K562 (cell line): Measurements from ENCODE around the gene KPTN. TPM values are rescaled to one million over a fixed set of nuclear protein-coding genes. Genes with fewer than 3 reads are reported as not detected.

Experiments used
- BACH1 ChIP-seq: fragments of 200-800 bp; sonication (Bioruptor generic); IDR thresholded peaks from 2 replicates; pipeline ENCODE4 v1.6.1; 2016; ENCODE audit warnings: missing genetic modification characterization, missing compliant biosample characterization
- CHCHD3 ChIP-seq: fragments of 250-450 bp; sonication (Bioruptor Pico); IDR thresholded peaks from 2 replicates; pipeline ENCODE4 v2.1.2; 2022; ENCODE audit warnings: mild to moderate bottlenecking
- CREM ChIP-seq: IDR thresholded peaks from 2 replicates; pipeline ENCODE4 v1.6.1; 2014; ENCODE audit warnings: antibody characterized with exemption, low read depth
- FOSL1 ChIP-seq: fragments of 200-800 bp; sonication (Bioruptor generic); conservative IDR thresholded peaks from 2 replicates; pipeline ENCODE4 v1.6.1; 2016; ENCODE audit warnings: missing genetic modification characterization, missing compliant biosample characterization
- FOXK1 ChIP-seq: sonication (generic); formaldehyde crosslinking; IDR thresholded peaks from 2 replicates; pipeline ENCODE4 v1.8.0; 2022; ENCODE audit warnings: missing genetic modification reagents, mild to moderate bottlenecking, borderline replicate concordance
- ZC3H8 ChIP-seq: fragments of 450-650 bp; IDR thresholded peaks from 2 replicates; pipeline ENCODE4 v1.6.1; 2017
- ZKSCAN3 ChIP-seq: fragments of 250-450 bp; sonication (Bioruptor Pico); IDR thresholded peaks from 2 replicates; pipeline ENCODE4 v1.4.0; 2020
- polyA plus RNA-seq, 8 experiments: library from polyadenylated mRNA; depleted of rRNA in 4 of 8; stranded (reverse) in 5 of 8; unstranded in 3 of 8; fragments of >200 nt; fragmentation: Nextera tagmentation in 2 of 8; fragmentation: Illumina TruSeq in 1 of 8; extraction: Ambion mirVana in 2 of 8; extraction: Trizol in 1 of 8; gene quantifications; 2 replicates each; pipeline versions ENCODE4 v1.2.1 to v1.2.3, GENCODE V29; 2011 to 2014; ENCODE audit warnings: inconsistent platforms in 1 of 8, missing spikeins in 1 of 8
- total RNA-seq, 7 experiments: library from RNA; depleted of rRNA in 6 of 7; stranded (reverse); fragments of >200 nt in 6 of 7; fragmentation: Illumina TruSeq in 2 of 7; extraction: Trizol in 2 of 7; gene quantifications; 2 replicates each; pipeline versions ENCODE4 v1.2.1 to v1.2.3, GENCODE V29; 2011 to 2021; ENCODE audit warnings: low replicate concordance in 1 of 7
- TF ChIP-seq, protein P1 (sequence below), 2 experiments: fragments of 450-650 bp; formaldehyde crosslinking in 1 of 2; IDR thresholded peaks; 2 replicates each; pipeline versions ENCODE4 v1.4.0 to v1.6.1; 2014 to 2020; ENCODE audit warnings: mild to moderate bottlenecking in 2 of 2, borderline replicate concordance in 1 of 2, low read depth in 1 of 2
- TF ChIP-seq, protein P2 (sequence below): fragments of 250-450 bp; sonication (Bioruptor Pico); IDR thresholded peaks from 2 replicates; pipeline ENCODE4 v1.8.0; 2021; ENCODE audit warnings: moderate library complexity, mild to moderate bottlenecking, inconsistent platforms
- TF ChIP-seq, protein P3 (sequence below): sonication (generic); formaldehyde crosslinking; IDR thresholded peaks from 2 replicates; pipeline ENCODE4 v1.4.0; 2020; ENCODE audit warnings: mild to moderate bottlenecking, missing genetic modification reagents

Gene KPTN
- total and polyA plus RNA-seq, 9 of the 15 experiments (the other 6 are each of a cell fraction or from before 2014, with no cell fraction given), result 0.56 to 18.2 (median 8.5) TPM

DNA sequence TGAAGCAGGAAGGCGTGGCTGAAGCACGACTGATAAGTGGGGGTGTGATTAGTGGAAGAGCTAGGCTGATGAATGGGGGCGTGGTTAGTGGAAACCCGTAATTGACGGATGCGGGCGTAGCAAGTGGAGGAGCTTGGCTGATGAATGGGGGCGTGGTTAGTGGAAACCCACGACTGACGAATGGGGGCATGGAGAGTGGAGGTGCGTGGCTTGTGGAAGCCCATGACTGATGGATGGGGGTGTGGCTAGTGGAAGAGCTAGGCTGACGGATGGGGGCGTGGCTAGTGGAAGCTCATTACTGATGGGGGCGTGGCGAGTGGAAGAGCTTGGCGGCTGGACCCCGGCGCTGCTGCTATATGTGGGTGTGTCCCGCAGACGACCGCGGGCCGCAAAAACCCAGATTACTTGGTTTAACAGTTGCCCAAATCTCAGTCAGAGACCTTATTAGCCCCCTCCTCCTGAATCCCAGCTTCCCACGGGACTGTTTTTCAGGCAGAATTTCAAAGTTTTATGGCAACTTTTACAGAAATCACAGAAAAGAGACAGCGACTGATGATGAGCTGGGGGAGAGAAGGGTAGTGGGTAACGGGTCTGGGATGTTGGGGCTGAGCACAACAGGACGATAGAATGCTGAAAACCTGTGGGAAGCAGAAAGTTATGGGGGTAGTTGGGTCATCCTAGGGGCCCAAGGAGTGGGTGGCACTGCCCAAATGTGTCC, 55.7 kb downstream of the KPTN start (continued):
- TF ChIP-seq, protein P1, sequence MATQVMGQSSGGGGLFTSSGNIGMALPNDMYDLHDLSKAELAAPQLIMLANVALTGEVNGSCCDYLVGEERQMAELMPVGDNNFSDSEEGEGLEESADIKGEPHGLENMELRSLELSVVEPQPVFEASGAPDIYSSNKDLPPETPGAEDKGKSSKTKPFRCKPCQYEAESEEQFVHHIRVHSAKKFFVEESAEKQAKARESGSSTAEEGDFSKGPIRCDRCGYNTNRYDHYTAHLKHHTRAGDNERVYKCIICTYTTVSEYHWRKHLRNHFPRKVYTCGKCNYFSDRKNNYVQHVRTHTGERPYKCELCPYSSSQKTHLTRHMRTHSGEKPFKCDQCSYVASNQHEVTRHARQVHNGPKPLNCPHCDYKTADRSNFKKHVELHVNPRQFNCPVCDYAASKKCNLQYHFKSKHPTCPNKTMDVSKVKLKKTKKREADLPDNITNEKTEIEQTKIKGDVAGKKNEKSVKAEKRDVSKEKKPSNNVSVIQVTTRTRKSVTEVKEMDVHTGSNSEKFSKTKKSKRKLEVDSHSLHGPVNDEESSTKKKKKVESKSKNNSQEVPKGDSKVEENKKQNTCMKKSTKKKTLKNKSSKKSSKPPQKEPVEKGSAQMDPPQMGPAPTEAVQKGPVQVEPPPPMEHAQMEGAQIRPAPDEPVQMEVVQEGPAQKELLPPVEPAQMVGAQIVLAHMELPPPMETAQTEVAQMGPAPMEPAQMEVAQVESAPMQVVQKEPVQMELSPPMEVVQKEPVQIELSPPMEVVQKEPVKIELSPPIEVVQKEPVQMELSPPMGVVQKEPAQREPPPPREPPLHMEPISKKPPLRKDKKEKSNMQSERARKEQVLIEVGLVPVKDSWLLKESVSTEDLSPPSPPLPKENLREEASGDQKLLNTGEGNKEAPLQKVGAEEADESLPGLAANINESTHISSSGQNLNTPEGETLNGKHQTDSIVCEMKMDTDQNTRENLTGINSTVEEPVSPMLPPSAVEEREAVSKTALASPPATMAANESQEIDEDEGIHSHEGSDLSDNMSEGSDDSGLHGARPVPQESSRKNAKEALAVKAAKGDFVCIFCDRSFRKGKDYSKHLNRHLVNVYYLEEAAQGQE (IDR thresholded peaks at IDR 0.05; ENCODE audit: borderline replicate concordance), result no peak
- TF ChIP-seq, protein P1 (CRISPR knock-in tag; IDR thresholded peaks at IDR 0.05; ENCODE audit: low read depth), result no peak
- TF ChIP-seq, protein P2, sequence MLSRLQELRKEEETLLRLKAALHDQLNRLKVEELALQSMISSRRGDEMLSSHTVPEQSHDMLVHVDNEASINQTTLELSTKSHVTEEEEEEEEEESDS (CRISPR knock-in tag), result no peak
- TF ChIP-seq BACH1 (tag) (no peak), FOSL1 (tag) (no peak), CREM (peak; percentile 44; the same call in 1 of the 2 replicates), FOXK1 (CRISPR knock-in tag) (0 out of 2 replicates have a peak, but pooled peaks have one; percentile 30), ZKSCAN3 (no peak), ZC3H8 (no peak), CHCHD3 (no peak)
- TF ChIP-seq, protein P3, sequence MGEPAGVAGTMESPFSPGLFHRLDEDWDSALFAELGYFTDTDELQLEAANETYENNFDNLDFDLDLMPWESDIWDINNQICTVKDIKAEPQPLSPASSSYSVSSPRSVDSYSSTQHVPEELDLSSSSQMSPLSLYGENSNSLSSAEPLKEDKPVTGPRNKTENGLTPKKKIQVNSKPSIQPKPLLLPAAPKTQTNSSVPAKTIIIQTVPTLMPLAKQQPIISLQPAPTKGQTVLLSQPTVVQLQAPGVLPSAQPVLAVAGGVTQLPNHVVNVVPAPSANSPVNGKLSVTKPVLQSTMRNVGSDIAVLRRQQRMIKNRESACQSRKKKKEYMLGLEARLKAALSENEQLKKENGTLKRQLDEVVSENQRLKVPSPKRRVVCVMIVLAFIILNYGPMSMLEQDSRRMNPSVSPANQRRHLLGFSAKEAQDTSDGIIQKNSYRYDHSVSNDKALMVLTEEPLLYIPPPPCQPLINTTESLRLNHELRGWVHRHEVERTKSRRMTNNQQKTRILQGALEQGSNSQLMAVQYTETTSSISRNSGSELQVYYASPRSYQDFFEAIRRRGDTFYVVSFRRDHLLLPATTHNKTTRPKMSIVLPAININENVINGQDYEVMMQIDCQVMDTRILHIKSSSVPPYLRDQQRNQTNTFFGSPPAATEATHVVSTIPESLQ, result no peak
